ENCODE data around the gene RAB4B. TPM values are rescaled to one million over a fixed set of nuclear protein-coding genes. Genes with fewer than 3 reads are reported as not detected.
"Not testable (repeated sequence)": the region's sequence is repeated elsewhere in the genome, so short reads cannot be mapped to it uniquely, and the experiment has no call there.

The RAB4B gene
- total RNA-seq, 3 donors from 2014 or later: 21.6 to 28.2 (median 22.1) TPM

DNA sequence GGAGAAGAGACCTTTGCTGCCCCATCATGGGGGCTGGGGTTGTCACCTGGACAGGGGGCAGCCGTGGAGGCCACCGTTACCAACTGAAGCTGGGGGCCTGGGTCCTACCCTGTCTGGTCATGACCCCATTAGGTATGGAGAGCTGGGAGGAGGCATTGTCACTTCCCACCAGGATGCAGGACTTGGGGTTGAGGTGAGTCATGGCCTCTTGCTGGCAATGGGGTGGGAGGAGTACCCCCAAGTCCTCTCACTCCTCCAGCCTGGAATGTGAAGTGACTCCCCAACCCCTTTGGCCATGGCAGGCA is 29.9 kb downstream of the RAB4B start:
- intact Hi-C loops (cut with DNase I; ENCODE audit: low total_unique reads): no loop called here
- no peak for DNase-seq (ENCODE audit: low spot score in 2 of 2)
- no peaks in the 10 kb centered on the region for H3K9me3 ChIP-seq
- H3K36me3 ChIP-seq: no peaks in the 10 kb centered on the region
- H3K27ac ChIP-seq: peak overlapping the region; percentile 79 to 94
- TF ChIP-seq POLR2A (IDR thresholded peaks at IDR 0.05): no peak
- TF ChIP-seq, protein P1, sequence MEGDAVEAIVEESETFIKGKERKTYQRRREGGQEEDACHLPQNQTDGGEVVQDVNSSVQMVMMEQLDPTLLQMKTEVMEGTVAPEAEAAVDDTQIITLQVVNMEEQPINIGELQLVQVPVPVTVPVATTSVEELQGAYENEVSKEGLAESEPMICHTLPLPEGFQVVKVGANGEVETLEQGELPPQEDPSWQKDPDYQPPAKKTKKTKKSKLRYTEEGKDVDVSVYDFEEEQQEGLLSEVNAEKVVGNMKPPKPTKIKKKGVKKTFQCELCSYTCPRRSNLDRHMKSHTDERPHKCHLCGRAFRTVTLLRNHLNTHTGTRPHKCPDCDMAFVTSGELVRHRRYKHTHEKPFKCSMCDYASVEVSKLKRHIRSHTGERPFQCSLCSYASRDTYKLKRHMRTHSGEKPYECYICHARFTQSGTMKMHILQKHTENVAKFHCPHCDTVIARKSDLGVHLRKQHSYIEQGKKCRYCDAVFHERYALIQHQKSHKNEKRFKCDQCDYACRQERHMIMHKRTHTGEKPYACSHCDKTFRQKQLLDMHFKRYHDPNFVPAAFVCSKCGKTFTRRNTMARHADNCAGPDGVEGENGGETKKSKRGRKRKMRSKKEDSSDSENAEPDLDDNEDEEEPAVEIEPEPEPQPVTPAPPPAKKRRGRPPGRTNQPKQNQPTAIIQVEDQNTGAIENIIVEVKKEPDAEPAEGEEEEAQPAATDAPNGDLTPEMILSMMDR (IDR thresholded peaks at IDR 0.05): no peak
- TF ChIP-seq POLR2AphosphoS5 (IDR thresholded peaks at IDR 0.05): no peak
- H3K27me3 ChIP-seq: no peaks in the 10 kb centered on the region
- no peak overlapping the region for H3K4me3 ChIP-seq
- peaks cover 20 to 46% of the 10 kb centered on the region in 2 donors for H3K4me1 ChIP-seq

DNA sequence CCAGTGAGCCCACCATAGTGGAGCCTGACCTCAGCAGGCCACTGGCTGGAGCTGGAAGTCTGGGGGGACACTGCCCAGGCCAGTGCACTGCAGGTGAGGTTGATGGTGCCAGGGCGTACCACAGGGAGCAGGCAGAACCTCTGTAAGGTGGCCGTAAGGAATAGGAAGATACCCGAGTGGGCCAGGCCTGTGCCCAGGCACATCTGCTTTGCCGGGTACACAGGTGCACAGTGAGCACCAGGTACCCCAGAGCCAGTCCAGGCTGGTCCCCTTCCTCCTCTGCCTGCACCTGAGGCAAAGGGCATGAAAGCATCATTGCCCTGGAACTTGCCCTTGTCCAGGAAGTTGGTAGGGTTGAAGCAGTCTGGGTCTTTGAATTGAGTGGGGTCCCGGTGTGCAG is 30.4 kb downstream of the RAB4B start:
- no peak overlapping the region for H3K4me3 ChIP-seq
- no peaks in the 10 kb centered on the region for H3K9me3 ChIP-seq
- intact Hi-C loops (cut with DNase I; ENCODE audit: low total_unique reads): no loop called here
- no peaks in the 10 kb centered on the region for H3K36me3 ChIP-seq
- peaks cover 15 to 40% of the 10 kb centered on the region in 2 donors for H3K4me1 ChIP-seq
- TF ChIP-seq, protein P1 (IDR thresholded peaks at IDR 0.05): no peak
- TF ChIP-seq POLR2AphosphoS5 (IDR thresholded peaks at IDR 0.05) (no peak), POLR2A (IDR thresholded peaks at IDR 0.05) (no peak)
- no peaks in the 10 kb centered on the region for H3K27me3 ChIP-seq
- H3K27ac ChIP-seq: peak overlapping the region; percentile 79 to 81
- no peak for DNase-seq (ENCODE audit: low spot score in 2 of 2)

DNA sequence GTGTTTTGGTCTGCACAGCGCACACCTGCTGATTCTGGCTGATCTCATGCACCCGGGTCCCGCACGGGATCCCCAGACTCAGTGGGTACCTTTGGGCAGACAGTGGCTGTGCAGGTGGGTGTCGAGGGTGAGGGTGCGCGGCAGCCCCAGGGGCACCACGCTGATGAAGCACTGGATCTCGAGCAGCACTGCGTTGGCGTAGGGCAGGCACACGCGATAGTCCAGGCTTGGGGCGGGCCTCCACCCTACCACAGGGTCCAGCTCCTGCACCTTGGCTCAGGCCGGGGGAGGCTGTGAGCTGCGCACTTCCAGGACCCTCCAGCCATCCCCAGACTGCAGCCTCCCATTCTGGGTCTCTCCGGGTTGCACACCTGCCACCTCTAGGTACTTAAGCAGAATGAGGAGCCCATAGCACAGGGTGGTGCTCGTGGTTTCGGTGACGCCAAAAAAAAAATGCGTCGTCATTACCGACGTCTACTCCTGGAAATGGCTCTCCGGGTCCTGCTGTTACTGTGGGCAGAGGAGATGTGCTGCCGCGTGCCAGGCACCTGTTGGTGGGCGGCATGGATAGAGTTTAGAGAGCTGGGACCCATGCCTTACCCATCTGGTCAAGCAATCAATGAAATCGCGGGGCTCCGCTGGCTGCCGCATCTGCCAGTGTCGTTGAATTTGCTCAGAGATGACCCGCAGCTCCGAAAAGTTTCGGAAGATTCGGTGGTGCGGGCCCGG is 31.5 kb downstream of the RAB4B start:
- Histone ChIP-seq H3K36me3 (no peaks in the 10 kb centered on the region), H3K27me3 (no peaks in the 10 kb centered on the region), H3K4me3 (peak overlapping the region; percentile 29 to 68 (median 50)), H3K27ac (peak overlapping the region; percentile 81), H3K9me3 (no peaks in the 10 kb centered on the region), H3K4me1 (peaks cover 11 to 30% of the 10 kb centered on the region in 2 donors)
- no peak for DNase-seq (ENCODE audit: low spot score in 2 of 2)
- no peak for TF ChIP-seq POLR2AphosphoS5 (IDR thresholded peaks at IDR 0.05)
- TF ChIP-seq, protein P1 (IDR thresholded peaks at IDR 0.05): no peak
- TF ChIP-seq POLR2A (IDR thresholded peaks at IDR 0.05): no peak
- intact Hi-C loops (cut with DNase I; ENCODE audit: low total_unique reads): loop anchor here (10.0 kb wide), 1 partner anchor 145 kb away; no protein-coding TSS in a partner anchor

DNA sequence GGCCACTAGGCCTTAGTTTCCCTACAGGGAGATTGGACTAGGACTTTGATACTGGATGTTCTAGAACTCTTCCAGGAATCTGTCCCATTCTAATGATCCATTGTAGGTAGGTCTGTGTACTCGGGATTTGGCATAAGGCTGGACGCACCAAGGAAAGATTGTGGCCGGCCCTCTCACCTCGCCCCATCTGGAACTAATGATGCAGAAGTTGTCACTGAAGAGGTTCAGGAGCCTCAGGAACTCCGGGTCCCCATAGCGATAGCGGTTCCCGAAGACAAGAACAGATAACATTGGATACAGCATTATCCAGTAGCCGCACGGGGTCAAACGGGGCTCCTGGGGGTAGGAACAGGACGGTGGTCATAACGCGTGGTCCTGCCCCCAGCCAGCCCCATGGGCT is 32.1 kb downstream of the RAB4B start:
- H3K36me3 ChIP-seq: no peaks in the 10 kb centered on the region
- H3K9me3 ChIP-seq: no peaks in the 10 kb centered on the region
- H3K27ac ChIP-seq: peak overlapping the region; percentile 81
- H3K27me3 ChIP-seq: no peaks in the 10 kb centered on the region
- no peak for DNase-seq (ENCODE audit: low spot score in 2 of 2)
- intact Hi-C loops (cut with DNase I; ENCODE audit: low total_unique reads): loop anchor here (10.0 kb wide), 1 partner anchor 145 kb away; no protein-coding TSS in a partner anchor
- H3K4me1 ChIP-seq: peaks cover 11 to 24% of the 10 kb centered on the region in 2 donors
- peak overlapping the region; percentile 29 to 68 (median 50) for H3K4me3 ChIP-seq
- TF ChIP-seq POLR2AphosphoS5 (IDR thresholded peaks at IDR 0.05) (no peak), POLR2A (IDR thresholded peaks at IDR 0.05) (no peak)
- TF ChIP-seq, protein P1 (IDR thresholded peaks at IDR 0.05): no peak

DNA sequence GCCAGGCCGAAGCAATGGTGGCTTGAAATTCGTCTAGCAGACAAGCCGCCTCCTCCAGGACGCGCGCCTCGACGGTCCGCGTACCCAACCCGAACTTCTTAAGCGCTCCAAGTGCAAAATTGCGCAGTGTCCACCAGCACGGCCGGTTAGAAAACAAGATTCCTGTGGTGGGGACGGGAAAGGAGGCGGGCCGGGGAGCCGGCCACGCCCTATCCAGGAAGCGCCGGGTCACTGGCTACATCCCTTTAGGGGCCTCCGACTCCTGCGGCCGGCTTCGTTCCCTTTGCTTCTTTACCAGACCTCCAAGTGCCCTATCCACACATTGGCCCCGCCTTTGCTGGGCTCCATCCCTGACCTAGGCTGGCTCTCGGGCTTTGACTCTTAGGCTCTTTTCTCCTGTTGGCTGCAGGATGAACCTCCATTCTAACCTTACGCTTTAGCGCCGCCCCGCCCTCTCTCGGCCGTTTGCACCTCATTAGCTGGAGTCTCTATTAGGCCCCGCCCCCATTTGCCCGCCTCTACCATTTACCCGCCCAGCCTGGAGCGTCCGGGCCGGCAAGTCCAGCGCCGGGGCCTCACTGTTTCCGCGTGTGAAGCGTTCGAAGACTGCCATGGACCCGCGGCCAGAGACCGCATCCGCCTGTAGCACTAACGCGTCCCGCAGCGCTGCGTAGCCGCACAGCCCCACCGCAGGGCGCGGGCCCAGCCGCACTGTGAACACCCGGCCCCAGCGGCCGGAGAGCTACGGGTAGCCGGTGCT is 32.8 kb downstream of the RAB4B start:
- peak; percentile 80 for DNase-seq (ENCODE audit: low spot score in 2 of 2)
- peak overlapping the region; percentile 81 for H3K27ac ChIP-seq
- H3K4me1 ChIP-seq: peaks cover 11 to 19% of the 10 kb centered on the region in 2 donors
- H3K9me3 ChIP-seq, H3K27me3 ChIP-seq, H3K36me3 ChIP-seq: not testable (repeated sequence)
- intact Hi-C loops (cut with DNase I; ENCODE audit: low total_unique reads): loop anchor here (10.0 kb wide), 1 partner anchor 146 kb away; no protein-coding TSS in a partner anchor
- peak overlapping the region; percentile 29 to 68 (median 50) for H3K4me3 ChIP-seq
- TF ChIP-seq POLR2AphosphoS5 (IDR thresholded peaks at IDR 0.05): peak in 1 of 3 donors; percentile 51
- TF ChIP-seq, protein P1 (IDR thresholded peaks at IDR 0.05): peak in 1 of 3 donors; percentile 29
